Nephron (organoid): ENCODE data around the gene PRTFDC1.
A peak's percentile ranks its signal among the peaks of the same experiment; 100 is the strongest.

Experiments used
- H3K27ac Mint-ChIP-seq, 3 experiments: 2 replicates each; pipeline ENCODE4 v1.8.0; 2020; ENCODE audit warnings: mixed read lengths in 3 of 3, mild to moderate bottlenecking in 2 of 3, moderate library complexity in 1 of 3
- H3K27me3 Mint-ChIP-seq: 2 replicates; pipeline ENCODE4 v1.8.0; 2021; ENCODE audit warnings: low read depth, mild to moderate bottlenecking, moderate library complexity, mixed read lengths
- H3K36me3 Mint-ChIP-seq: 2 replicates; pipeline ENCODE4 v1.8.0; 2020; ENCODE audit warnings: low read depth, mixed read lengths
- H3K4me1 Mint-ChIP-seq: 2 replicates; pipeline ENCODE4 v1.8.0; 2020; ENCODE audit warnings: mixed read lengths
- H3K4me3 Mint-ChIP-seq, 3 experiments: 2 replicates each; pipeline ENCODE4 v1.8.0; 2020; ENCODE audit warnings: mild to moderate bottlenecking in 3 of 3, mixed read lengths in 3 of 3, moderate library complexity in 2 of 3
- H3K9me3 Mint-ChIP-seq: 2 replicates; pipeline ENCODE4 v1.8.0; 2020; ENCODE audit warnings: mixed read lengths
- TF ChIP-seq, protein P1 (sequence below), 3 experiments: fragments of 200-600 bp; sonication (generic); IDR thresholded peaks; one replicate each; pipeline ENCODE4 v1.5.0; 2021; ENCODE audit warnings: antibody characterized with exemption in 3 of 3; ENCODE audit not compliant: unreplicated experiment in 3 of 3

The PRTFDC1 gene

DNA sequence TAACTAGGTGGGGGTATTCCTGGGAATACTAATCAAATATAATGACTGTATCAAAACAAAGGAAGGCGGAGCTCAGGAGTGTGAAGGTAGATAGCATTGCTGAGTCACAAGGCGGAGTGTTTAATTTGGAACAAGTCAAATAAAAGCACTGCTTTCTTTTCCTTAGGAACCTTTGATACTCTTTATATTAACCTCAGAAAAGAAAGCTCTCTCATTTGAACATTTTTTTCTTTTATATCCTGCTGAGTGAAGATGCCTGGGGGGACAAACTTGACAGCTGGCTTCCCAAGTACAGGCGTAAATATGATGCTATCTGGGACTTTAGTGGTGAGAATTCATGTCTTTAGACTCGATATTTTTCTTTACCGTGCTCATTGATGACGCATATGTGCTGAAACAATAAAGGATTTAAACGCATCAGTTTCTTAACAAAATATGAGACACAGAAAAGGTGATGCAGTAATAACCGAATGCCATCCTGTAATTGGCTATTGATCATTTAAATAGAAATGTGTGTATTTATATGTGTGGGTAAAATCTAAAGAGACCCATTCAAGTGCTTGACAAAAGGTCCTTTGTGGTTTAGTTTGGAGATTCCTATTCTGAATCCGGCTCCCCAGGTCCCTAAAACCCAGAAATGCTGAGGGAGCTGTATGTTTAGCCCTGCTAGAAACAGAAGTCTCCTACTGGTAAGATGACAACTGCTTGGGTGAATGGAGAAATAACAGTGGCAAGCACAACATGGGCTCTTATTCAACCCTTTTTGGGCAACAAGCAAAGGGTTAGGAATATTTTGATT lies 102.7 kb downstream of the PRTFDC1 start:
- H3K27me3 Mint-ChIP-seq, result peaks cover 3% of the 10 kb centered on the region
- no peak overlapping the region for H3K27ac Mint-ChIP-seq
- no peaks in the 10 kb centered on the region for H3K9me3 Mint-ChIP-seq
- H3K36me3 Mint-ChIP-seq, result peaks cover 8% of the 10 kb centered on the region
- TF ChIP-seq, protein P1, sequence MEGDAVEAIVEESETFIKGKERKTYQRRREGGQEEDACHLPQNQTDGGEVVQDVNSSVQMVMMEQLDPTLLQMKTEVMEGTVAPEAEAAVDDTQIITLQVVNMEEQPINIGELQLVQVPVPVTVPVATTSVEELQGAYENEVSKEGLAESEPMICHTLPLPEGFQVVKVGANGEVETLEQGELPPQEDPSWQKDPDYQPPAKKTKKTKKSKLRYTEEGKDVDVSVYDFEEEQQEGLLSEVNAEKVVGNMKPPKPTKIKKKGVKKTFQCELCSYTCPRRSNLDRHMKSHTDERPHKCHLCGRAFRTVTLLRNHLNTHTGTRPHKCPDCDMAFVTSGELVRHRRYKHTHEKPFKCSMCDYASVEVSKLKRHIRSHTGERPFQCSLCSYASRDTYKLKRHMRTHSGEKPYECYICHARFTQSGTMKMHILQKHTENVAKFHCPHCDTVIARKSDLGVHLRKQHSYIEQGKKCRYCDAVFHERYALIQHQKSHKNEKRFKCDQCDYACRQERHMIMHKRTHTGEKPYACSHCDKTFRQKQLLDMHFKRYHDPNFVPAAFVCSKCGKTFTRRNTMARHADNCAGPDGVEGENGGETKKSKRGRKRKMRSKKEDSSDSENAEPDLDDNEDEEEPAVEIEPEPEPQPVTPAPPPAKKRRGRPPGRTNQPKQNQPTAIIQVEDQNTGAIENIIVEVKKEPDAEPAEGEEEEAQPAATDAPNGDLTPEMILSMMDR (IDR thresholded peaks at IDR 0.05; ENCODE audit: unreplicated experiment in 3 of 3), result no peak
- no peak overlapping the region for H3K4me3 Mint-ChIP-seq
- H3K4me1 Mint-ChIP-seq, result peaks cover 12% of the 10 kb centered on the region

GRCh38 chr10:24849051-24849450 lies 103.4 kb downstream of the PRTFDC1 start:
- TF ChIP-seq, protein P1 (IDR thresholded peaks at IDR 0.05; ENCODE audit: unreplicated experiment in 3 of 3), result no peak
- Mint-ChIP-seq H3K27ac (no peak overlapping the region), H3K4me1 (peaks cover 12% of the 10 kb centered on the region), H3K27me3 (peaks cover 3% of the 10 kb centered on the region), H3K4me3 (no peak overlapping the region), H3K36me3 (peaks cover 8% of the 10 kb centered on the region), H3K9me3 (no peaks in the 10 kb centered on the region)

GRCh38 chr10:24848195-24848594 lies 104.2 kb downstream of the PRTFDC1 start:
- Mint-ChIP-seq H3K27ac (peak overlapping the region in 2 of 3 experiments; percentile 21 to 41), H3K36me3 (peaks cover 8% of the 10 kb centered on the region), H3K4me3 (peak overlapping the region in 2 of 3 experiments; percentile 2 to 4), H3K27me3 (peaks cover 3% of the 10 kb centered on the region), H3K4me1 (peaks cover 12% of the 10 kb centered on the region), H3K9me3 (no peaks in the 10 kb centered on the region)
- TF ChIP-seq, protein P1 (IDR thresholded peaks at IDR 0.05; ENCODE audit: unreplicated experiment in 3 of 3), result no peak

DNA sequence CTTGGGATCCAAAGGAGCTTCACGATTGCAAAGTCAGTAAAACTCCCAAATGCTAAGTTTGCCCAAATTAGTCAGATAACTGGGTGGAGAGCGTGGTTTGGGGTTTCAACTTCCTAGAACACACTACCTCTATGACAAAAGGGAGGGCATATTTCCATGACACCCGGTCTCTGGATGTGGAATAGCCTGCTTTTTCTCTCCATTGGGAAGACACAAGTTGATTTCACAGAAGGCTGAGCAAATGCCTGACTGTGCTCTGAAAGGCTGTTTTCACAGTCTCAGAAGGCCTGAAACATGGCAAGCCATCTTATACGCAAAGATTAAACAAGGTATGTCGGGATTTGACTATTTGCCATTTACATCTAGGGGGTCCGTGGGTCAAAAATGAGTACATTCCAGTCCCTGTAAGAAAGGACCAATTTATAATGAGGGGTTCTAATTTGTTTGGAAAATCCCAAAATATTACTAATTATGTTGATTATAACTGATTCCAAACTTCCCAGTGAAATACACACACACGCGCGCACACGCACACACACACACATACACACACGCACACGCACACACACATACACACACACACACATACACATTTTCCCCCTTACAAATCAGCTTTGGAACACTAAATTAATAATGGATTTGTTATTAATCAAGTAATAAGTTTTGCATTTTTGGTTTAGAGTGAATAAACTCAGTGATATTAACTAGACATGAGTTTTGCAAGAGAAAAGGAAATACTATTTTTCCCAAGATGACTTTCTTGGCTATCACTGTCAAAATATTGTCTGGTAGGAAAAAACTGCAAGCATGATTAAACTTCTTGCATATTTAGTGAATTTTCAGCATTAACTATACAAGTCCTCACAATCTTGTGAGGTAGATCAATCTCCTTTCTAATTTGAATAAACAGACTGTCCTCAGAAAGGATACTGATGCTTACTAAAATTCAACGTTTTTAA lies 105.0 kb downstream of the PRTFDC1 start:
- peaks cover 3% of the 10 kb centered on the region for H3K27me3 Mint-ChIP-seq
- H3K9me3 Mint-ChIP-seq, result no peaks in the 10 kb centered on the region
- no peak overlapping the region for H3K4me3 Mint-ChIP-seq
- H3K36me3 Mint-ChIP-seq, result peaks cover 8% of the 10 kb centered on the region
- peaks cover 12% of the 10 kb centered on the region for H3K4me1 Mint-ChIP-seq
- no peak overlapping the region for H3K27ac Mint-ChIP-seq
- TF ChIP-seq, protein P1 (IDR thresholded peaks at IDR 0.05; ENCODE audit: unreplicated experiment in 3 of 3), result no peak

DNA sequence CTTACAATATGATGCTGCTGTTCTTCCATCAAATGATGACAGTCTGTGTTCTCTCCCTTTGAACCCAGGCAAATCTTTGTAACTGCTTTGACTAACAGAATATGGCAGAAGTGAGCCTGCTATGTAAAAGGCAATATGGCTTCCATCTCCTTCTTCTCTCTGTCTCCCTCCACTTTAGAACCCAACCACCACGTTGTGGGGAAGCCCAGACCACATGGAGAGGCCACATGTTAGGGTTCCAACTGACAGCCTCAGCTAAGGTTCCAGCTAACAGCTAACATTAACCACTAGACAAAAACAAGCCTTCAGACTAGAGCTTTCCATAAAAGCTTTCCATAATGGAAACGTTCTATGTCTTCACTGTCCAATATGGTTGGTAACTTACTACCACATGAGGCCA lies 107.7 kb downstream of the PRTFDC1 start:
- Mint-ChIP-seq H3K9me3 (no peaks in the 10 kb centered on the region), H3K36me3 (peaks cover 4% of the 10 kb centered on the region), H3K27ac (no peak overlapping the region), H3K27me3 (no peaks in the 10 kb centered on the region), H3K4me1 (peaks cover 7% of the 10 kb centered on the region), H3K4me3 (no peak overlapping the region)
- TF ChIP-seq, protein P1 (IDR thresholded peaks at IDR 0.05; ENCODE audit: unreplicated experiment in 3 of 3), result no peak
